ENCODE results near the gene CD83. TPM values are rescaled to one million over a fixed set of nuclear protein-coding genes. Genes with fewer than 3 reads are reported as not detected.
"Not testable (repeated sequence)": the region's sequence is repeated elsewhere in the genome, so short reads cannot be mapped to it uniquely, and the experiment has no call there.

The CD83 gene
- total RNA-seq, 2 donors from 2014 or later: 2.3 to 3.2 TPM

DNA sequence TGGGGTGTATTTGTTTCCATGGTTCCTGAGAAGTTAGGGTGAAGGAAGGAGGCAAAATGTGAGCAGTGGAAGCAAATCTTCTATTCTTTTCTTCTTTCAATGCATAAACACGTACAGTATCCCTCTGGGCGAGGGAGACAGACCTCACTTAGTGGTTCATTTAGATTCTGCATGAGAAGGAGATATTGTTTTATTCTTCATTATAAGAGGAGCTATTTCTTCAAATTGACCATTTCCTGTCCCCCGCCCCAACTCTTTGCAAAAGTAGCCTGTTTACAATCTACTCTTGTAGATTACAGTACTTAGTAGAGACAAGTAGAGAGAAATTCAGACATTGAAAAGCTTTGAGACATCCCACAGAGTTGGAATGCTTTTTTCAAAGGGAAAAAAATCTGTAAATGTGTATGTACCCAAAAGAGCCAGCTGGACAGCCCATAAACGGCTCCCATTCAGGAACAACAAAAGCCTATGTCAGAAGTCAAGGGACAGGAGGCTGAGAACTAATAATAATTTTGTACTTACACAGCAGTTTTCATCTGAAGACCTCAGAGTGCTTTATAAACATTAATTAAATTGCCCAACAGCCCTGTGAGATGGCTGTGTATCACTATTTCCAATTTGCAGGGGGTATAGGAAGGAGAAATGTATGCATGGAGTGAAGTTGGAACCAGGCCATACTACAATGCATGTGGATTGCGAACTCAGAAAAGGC is 23.9 kb downstream of the CD83 start:
- intact Hi-C loops (cut with DNase I): loop anchor here (5.0 to 10.0 kb wide), 2 partner anchors 227 to 229 kb away; no protein-coding TSS in a partner anchor
- no peak for DNase-seq
- ATAC-seq: no peak

DNA sequence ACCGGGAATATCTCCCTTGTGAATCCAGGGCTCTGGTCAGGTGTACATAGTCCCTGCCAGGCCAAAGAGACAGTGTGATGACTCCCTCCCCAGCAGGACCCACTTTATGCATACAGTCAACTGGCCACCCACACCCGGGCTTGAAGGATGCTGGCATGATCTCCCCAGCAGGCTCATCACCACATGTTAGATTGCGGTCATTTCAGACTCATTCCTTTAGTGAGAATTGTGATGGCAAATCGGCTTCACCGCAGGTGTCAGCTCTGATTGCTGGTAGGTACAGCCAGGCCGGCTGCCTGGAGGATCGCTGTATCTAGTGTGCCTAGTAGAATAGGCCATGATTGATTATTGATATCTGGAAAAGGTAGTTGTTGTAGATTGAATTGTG is 24.5 kb downstream of the CD83 start:
- intact Hi-C loops (cut with DNase I): loop anchor here (5.0 to 10.0 kb wide), 2 partner anchors 227 to 230 kb away; no protein-coding TSS in a partner anchor
- no peak for ATAC-seq
- DNase-seq: no peak

DNA sequence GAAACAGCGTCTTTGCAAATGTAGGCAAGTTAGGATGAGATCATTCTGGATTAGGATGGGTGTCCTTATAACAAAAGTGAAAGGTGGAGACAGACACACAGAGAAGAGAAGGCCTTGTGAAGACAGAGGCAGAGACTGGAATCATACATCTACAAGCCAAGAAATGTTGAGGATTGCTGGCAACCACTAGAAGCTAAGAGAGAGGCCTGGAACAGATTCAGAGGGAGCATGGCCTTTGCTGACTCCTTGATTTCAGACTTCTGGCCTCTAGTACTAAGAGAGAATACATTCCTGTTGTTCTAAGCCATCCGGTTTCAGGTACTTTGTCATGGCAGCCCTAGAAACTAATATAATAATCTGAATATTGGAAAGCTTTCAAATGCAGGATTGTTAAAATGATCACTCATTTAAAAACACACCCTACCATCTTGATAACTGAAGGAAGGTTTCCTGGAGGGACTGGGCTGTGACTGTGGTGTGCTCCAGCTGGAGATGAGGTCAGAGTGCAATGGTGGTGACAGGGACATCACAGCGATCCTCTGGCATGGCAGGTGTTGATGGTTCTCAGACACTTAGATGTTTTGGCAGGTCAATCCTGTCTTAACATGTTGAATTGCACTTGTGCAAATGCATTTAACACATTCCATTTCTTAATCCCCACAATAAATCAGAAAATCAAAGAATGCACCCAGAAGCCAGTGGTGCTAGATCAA is 25.1 kb downstream of the CD83 start:
- intact Hi-C loops (cut with DNase I): loop anchor here (5.0 to 10.0 kb wide), 2 partner anchors 228 to 230 kb away; no protein-coding TSS in a partner anchor
- no peak for DNase-seq
- ATAC-seq: peak in 1 of 2 donors; percentile 62

DNA sequence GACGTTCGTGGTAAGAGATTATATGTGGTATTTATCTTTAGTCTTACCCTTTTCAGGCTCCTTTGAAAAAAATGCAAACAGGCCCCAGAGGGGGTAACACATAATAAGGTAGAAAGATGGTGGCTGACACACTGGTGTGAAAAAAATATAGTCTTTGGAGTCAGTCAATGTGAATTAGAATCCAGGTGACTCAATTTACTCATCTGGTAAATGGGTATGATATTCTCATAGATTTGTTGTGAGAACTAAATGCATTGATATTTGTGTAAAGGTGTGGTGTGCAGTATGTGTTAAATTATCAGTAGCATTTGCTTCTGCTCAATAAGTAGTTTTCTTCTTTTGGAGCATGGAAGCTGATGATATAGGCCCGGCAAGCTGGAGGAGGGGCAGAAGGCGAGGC is 25.7 kb downstream of the CD83 start:
- no peak for ATAC-seq
- no peak for DNase-seq
- intact Hi-C loops (cut with DNase I): loop anchor here (5.0 to 10.0 kb wide), 2 partner anchors 229 to 231 kb away; no protein-coding TSS in a partner anchor

DNA sequence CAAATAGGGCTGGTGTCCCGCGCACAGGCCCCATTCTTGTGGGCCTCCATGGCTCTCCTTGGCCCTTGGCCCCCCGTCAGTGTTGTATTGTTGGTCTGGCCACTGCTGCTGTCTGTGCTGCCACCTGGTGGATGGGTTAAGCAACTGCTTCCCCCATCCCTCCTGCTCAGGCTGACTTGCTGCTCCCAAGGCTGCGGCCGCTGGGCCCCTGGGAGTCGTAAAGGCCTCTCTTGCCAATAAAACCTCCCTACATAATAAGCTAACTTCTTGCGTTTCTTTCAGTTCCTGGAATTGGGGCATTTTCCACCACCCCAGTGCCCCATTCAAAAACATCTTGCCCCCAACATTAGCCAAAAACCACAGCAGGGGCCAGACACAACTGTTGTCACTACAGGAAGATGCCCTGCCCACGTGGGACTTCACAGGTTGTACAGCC is 27.1 kb downstream of the CD83 start:
- intact Hi-C loops (cut with DNase I): loop anchor here (5.0 to 10.0 kb wide), 2 partner anchors 230 to 232 kb away; no protein-coding TSS in a partner anchor
- peak; percentile 67 for DNase-seq
- peak; percentile 62 to 86 for ATAC-seq

DNA sequence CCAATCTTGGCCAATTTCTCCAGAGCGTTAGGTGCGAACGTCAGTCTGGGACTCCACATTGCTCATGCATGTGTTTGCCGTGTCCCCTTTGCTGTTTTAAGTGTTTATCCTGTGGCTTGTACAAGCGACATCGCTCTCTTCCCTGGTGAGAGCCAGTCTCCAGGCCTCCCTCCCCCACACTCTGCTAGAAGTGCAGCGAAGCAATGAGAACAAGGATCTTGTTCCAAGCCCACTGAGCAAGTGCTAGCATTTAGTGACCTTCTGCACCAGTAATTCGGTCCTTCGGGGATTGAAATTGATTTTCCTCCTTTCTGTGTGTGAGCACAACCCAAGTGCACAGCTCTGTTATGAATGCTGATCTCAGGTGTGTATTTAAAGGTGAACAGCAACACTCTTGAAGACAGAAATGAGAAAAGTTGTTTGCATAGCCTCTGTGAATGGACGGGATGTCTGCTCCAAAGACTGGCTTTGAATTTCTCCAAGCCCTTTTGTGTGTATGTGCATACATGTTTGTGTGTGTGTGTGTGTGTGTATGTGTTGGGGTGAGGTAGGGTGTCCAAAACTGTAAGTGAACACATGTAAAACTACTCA is 29.0 kb downstream of the CD83 start:
- ATAC-seq (no peak), DNase-seq (no peak)
- intact Hi-C loops (cut with DNase I): loop anchor here in 1 of 2 donors (10.0 kb wide), 1 partner anchor 232 kb away; no protein-coding TSS in a partner anchor

DNA sequence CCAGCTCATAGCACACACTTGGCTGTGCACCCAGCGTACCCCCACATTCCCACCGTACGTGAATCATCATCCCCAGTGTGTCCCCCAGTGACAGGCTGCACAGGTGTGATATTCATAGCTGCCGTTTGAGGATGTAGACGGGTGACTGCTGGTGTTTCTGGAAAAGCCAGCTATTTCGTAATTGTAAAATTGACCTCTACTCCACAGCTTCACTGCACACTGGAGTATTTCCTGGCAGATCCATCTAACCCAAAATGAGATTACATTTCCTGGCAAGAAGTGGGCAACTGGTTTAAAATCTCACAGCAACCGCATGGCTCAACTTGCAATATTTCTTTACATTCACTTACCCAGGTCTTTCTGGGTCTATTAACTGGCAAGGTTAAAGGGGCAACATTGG is 30.3 kb downstream of the CD83 start:
- ATAC-seq (peak in 1 of 2 donors; percentile 60), DNase-seq (no peak)
- intact Hi-C loops (cut with DNase I): loop anchor here in 1 of 2 donors (10.0 kb wide), 1 partner anchor 233 kb away; no protein-coding TSS in a partner anchor

DNA sequence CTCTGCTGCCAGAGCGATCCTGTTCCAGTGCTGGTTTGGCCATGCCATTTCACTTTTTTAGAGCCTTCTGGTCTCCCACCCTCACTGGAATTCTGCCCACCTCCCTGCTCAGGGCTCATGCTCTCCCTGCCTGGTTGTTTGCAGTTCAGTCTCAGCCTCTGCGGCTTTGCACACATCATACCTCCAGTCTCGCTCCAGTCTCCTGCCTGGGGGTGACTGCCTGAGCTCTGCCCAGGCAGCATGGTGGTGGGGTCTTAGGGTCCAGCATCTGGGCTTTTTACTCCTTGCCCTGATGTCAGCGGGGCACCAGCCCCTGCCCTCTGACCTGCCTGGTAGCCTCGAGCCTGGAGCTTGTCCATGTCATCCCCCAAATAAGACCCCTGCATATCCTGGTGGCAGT is 30.9 kb downstream of the CD83 start:
- DNase-seq: no peak
- ATAC-seq: no peak
- intact Hi-C loops (cut with DNase I): loop anchor here in 1 of 2 donors (10.0 kb wide), 1 partner anchor 234 kb away; no protein-coding TSS in a partner anchor

DNA sequence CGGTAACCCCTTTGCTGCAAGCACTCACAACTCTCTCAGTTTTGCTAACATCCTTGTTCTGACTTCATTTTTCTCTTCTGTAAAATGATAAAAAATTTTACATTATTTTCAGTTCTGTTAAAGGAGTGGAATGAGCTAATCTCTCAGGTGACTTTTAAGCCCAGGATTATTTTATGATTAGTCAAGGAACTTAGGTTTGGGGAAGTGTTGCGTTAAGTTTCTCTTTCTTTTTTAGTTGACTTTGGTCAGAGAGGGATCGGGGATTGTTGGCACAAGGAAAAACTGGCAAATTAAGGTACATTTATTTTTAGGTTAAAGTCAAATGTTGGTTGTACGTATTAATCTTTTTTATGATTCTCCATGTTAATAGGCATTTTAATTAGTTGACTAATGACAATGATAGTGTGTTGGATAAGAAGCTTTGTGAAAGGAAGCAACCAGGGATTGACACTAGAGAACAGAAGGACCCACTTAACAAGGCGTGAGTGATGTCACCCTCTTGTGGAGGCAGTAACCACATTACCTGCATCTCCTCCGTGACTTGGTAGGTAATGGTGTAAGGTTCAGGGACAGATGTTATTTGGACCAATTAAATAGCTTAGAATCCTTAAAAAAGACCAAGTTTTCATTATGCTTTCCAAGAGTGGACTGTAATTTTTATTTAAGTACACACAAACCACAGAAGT is 31.6 kb downstream of the CD83 start:
- no peak for ATAC-seq
- intact Hi-C loops (cut with DNase I): loop anchor here in 1 of 2 donors (10.0 kb wide), 1 partner anchor 234 kb away; no protein-coding TSS in a partner anchor
- no peak for DNase-seq

DNA sequence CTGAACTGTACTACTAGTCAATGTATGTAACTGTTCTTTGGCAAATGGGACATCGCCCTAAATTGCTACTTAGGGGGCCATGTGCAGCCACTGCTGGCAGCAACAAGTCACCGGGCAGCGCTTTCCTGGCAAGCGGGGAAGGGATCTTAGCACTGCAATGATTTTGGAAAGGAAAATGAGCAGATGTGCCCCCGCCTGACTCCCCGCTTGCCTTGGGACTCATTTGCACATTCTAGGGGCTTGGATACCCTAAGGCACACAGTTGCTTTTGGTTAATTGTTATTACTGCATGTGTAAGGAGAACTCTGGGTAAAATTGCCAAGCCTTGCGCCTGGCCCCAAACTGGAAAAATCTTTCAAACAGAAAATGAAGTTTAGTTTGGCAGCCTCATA is 32.2 kb downstream of the CD83 start:
- intact Hi-C loops (cut with DNase I): loop anchor here in 1 of 2 donors (10.0 kb wide), 1 partner anchor 235 kb away; no protein-coding TSS in a partner anchor
- DNase-seq (no peak), ATAC-seq (no peak)

DNA sequence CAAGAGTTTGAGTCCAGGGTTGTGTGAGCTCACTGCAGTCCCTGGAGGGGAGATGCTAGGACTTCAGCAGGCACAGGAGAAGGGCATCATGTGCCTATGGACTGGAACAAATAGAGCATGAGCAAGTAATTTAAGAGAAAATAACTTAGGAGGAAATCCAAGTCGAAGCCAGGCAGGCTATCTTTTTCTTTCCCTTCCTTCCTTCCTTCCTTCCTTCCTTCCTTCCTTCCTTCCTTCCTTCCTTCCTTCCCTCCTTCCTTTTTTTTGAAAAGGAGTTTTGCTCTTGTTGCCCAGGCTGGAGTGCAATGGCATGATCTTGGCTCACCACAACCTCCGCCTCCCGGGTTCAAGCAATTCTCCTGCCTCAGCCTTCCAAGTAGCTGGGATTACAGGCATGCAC is 33.7 kb downstream of the CD83 start:
- DNase-seq; intact Hi-C loops (cut with DNase I); ATAC-seq: not testable (repeated sequence)

DNA sequence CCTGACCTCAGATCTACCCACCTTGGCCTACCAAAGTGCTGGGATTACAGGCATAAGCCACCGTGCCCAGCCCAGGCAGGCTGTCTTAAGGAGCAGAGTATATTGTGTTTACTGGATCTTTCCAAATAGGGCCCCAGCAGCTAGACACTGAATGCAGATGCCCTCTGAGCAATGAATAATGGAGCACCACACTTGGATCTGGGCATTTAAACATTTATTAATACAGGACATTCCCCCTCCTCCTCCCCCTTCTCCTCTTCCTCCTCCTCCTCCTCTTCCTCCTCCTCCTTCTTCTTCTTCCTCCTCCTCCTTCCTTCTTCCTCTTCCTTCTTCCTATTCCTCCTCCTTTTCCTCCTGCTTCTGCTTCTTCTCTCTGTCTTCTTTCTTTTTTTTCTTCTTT is 34.2 kb downstream of the CD83 start:
- no peak for DNase-seq
- ATAC-seq: no peak

DNA sequence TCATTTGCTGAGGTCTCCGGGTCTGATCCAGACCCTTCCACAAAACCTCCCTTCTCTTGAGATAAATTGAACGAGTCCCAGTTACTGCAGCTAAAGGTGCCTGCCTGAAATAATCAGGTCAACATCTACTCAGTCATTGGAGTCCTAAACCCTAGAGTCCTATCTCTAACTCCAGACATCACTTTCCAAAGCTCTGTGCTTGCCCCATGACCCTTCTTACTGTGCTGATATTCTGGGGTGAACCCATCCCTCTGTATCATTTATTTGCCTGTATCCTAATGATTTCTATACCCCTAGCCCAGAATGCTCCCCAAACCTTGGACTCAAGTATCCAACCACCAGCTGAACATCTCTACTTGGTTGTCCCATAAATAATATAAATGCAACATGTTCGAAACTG is 35.7 kb downstream of the CD83 start:
- ATAC-seq (no peak), DNase-seq (no peak)
- intact Hi-C loops (cut with DNase I): no loop called here

More for the DNA sequence above, 34.2 kb downstream of the CD83 start:
- intact Hi-C loops (cut with DNase I): no loop called here

DNA sequence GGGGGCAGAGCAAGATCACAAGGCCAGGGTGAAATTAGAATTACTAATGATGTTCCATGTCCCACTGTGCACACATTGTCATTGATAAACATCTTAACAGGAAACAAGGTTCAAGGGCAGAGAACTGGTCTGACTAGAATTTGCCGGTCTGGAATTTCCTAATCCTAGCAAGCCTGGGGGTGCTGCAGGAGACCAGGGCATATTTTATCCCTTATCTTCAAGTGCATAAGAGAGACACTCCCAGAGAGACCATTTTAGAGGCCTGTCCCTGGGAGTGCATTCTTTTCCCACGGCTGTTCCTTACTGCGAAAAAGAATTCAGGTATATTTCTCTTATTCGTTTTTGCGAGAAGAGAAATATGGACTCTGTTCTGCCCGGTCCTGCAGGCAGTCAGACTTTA is 41.5 kb downstream of the CD83 start:
- DNase-seq (no peak), ATAC-seq (no peak)
- intact Hi-C loops (cut with DNase I): no loop called here

DNA sequence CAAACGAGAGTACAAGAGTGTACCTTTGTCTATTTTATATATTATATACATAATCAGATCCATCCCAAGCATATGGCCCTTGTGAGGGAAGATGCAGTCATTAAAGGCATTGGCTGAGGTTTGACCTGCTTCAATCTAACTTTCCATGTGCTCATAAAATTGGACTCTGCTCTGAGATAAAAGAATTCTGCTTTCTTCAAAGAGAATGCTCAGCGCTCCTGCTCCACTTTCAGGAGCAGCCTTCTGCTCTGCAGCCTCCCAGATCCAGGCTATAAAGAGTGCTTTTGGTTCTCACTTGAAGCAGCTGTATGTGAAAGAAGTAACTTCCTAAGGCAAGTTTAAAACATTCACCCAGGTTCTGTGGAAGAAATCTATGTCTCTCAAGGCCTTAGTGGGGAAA is 45.3 kb downstream of the CD83 start:
- intact Hi-C loops (cut with DNase I): no loop called here
- DNase-seq: no peak
- ATAC-seq: no peak

DNA sequence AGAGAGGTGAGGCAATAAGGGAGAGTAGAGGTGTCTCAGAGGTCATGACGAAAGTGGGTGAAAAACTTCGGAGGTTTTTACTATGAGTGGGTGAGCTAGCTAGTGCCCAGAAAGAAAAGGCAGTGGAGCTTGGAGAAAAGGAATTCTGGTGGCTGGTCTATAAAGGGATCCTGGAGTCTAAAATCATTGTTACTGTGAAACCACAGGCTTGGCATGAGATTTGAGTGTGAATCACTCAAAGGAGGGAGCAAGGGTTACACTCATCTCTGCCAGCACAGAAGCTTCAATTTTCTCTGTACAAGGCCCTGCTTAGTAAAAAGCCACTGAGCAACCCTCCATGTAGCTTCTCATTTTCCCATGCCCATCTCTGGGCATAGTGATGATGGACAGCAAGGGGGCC is 47.5 kb downstream of the CD83 start:
- intact Hi-C loops (cut with DNase I): no loop called here
- peak; percentile 24 to 38 for ATAC-seq
- DNase-seq: no peak

DNA sequence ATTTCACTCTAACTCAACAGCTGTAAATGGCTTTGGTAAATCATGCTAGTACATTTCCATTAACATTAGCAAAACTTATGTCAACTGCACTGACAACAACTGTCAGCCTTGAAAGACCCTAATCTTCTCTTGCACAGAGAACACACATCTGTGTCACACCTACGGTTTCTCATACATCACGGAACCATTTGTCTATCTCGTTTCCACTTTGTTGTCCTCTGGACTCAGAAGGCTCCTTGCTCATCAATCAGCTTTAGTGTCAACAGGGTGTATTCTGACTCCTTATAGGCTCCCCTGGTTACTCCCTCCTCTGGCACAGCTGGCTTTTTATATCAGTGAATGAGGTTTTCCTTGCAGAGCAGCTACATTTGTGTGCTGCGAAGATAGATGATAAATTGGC is 49.3 kb downstream of the CD83 start:
- intact Hi-C loops (cut with DNase I): no loop called here
- ATAC-seq: no peak
- no peak for DNase-seq

DNA sequence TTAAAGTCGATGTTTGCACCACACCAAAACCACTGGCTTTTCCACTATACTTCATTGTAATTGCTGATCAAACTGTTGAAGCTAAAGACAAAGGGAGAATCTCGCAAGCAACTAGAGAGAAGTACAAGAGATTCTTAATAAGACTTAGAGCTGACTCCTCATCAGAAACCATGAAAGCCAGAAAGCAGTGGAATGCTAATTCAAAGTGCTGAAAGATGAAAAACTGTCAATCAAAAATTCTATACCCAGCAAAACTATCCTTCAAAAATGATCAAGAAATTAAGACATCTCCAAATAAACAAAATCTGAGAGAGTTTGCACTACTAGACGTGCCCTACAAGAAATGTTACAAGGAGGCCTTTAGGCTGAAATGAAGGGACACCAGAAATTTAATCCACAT is 52.6 kb downstream of the CD83 start:
- ATAC-seq (no peak), DNase-seq (no peak)
- intact Hi-C loops (cut with DNase I): no loop called here

DNA sequence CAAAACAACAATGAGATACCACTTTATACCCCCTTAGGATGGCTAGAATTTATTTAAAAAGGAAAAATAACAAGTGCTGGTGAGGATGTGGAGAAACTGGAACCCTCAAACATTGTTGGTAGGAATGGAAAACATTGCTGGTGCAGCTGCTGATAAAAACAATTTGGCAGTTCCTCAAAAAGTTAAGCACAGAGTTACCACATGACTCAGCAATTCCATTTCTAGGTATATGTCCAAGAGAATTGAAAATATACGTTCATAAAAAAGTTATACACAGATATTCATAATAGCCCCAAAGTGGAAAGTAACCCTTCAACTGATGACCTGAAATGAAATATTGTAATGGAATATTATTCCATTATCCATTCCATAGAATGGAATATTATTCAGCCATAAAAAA is 55.0 kb downstream of the CD83 start:
- intact Hi-C loops (cut with DNase I): no loop called here
- ATAC-seq (no peak), DNase-seq (no peak)

All from left cardiac atrium (tissue), 4 donors.